Muscle of back (tissue), 11 donors: ENCODE measurements around the gene FBXL4. TPM values are rescaled to one million over a fixed set of nuclear protein-coding genes. Genes with fewer than 3 reads are reported as not detected.

Experiments
- DNase-seq, 3 donors: peaks; one replicate each; pipeline versions ENCODE4 v3.0.0 to v3.0.0-alpha.2; 2013
- polyA plus RNA-seq, 10 donors: library from polyadenylated mRNA; unstranded; fragments of 120-200 nt; gene quantifications; one replicate each; pipeline ENCODE4 v1.2.1, GENCODE V29; 2013; ENCODE audit not compliant: insufficient read length in 10 of 10

Gene FBXL4
- polyA plus RNA-seq, 10 donors = 7.2 to 10.1 (median 8.7) TPM

- DNase-seq = no peak
These were observed 60.1 kb downstream of the FBXL4 start for GRCh38 chr6:98887650-98888049.

GRCh38 chr6:98885330-98885729, 62.4 kb downstream of the FBXL4 start:
- no peak for DNase-seq

GRCh38 chr6:98880486-98880885, 67.3 kb downstream of the FBXL4 start:
- no peak for DNase-seq

GRCh38 chr6:98877250-98877649, 70.5 kb downstream of the FBXL4 start:
- no peak for DNase-seq

GRCh38 chr6:98875375-98875774, 72.4 kb downstream of the FBXL4 start:
- no peak for DNase-seq

- no peak for DNase-seq
These were observed 75.9 kb downstream of the FBXL4 start for GRCh38 chr6:98871821-98872220.

GRCh38 chr6:98871057-98871456, 76.7 kb downstream of the FBXL4 start:
- no peak for DNase-seq

- no peak for DNase-seq
These were observed 83.2 kb downstream of the FBXL4 start for GRCh38 chr6:98864497-98864896.

GRCh38 chr6:98848539-98849242, 99.1 kb downstream of the FBXL4 start:
- no peak for DNase-seq

GRCh38 chr6:98847779-98848538, 99.8 kb downstream of the FBXL4 start:
- peak in 1 of 3 donors; percentile 20 for DNase-seq

GRCh38 chr6:98847416-98847778, 100.3 kb downstream of the FBXL4 start:
- peak in 1 of 3 donors; percentile 7 for DNase-seq

- DNase-seq = no peak
These were observed 101.7 kb downstream of the FBXL4 start for GRCh38 chr6:98846021-98846380.

- peak; percentile 79 to 91 (median 81) for DNase-seq
These were observed 102.3 kb downstream of the FBXL4 start for GRCh38 chr6:98845211-98846020.

GRCh38 chr6:98844244-98845210, 103.2 kb downstream of the FBXL4 start:
- DNase-seq = peak in 1 of 3 donors; percentile 53

GRCh38 chr6:98843271-98844243, 104.2 kb downstream of the FBXL4 start:
- DNase-seq = peak in 1 of 3 donors; percentile 35

- DNase-seq = peak in 1 of 3 donors; percentile 17
These were observed 105.2 kb downstream of the FBXL4 start for GRCh38 chr6:98842342-98843180.

- peak in 1 of 3 donors; percentile 8 for DNase-seq
These were observed 106.0 kb downstream of the FBXL4 start for GRCh38 chr6:98841621-98842341.

- DNase-seq = peak in 1 of 3 donors; percentile 1
These were observed 106.7 kb downstream of the FBXL4 start for GRCh38 chr6:98840996-98841513.
